HG03565 (cell line): ENCODE results near the gene PLCG1.

ENCODE experiments used
- ATAC-seq: cut with Tn5 transposase; IDR thresholded peaks from one replicate; pipeline ENCODE4 v1.9.1; 2021; ENCODE audit warnings: mild to moderate bottlenecking, moderate library complexity; ENCODE audit not compliant: unreplicated experiment

Gene PLCG1

GRCh38 chr20:41204304-41205265 lies 67.2 kb downstream of the PLCG1 start:
- no peak for ATAC-seq

- no peak for ATAC-seq
Observed at GRCh38 chr20:41205313-41205712, 68.0 kb downstream of the PLCG1 start.

GRCh38 chr20:41213150-41213820 lies 75.9 kb downstream of the PLCG1 start:
- ATAC-seq = no peak

GRCh38 chr20:41214202-41214601 lies 76.9 kb downstream of the PLCG1 start:
- no peak for ATAC-seq

- no peak for ATAC-seq
Observed at GRCh38 chr20:41214666-41215065, 77.3 kb downstream of the PLCG1 start.

- no peak for ATAC-seq
Observed at GRCh38 chr20:41217422-41217821, 80.1 kb downstream of the PLCG1 start.

- no peak for ATAC-seq
Observed at GRCh38 chr20:41218466-41218865, 81.1 kb downstream of the PLCG1 start.

- no peak for ATAC-seq
Observed at GRCh38 chr20:41219824-41220223, 82.5 kb downstream of the PLCG1 start.

GRCh38 chr20:41221614-41222218 lies 84.4 kb downstream of the PLCG1 start:
- no peak for ATAC-seq

GRCh38 chr20:41222296-41222695 lies 85.0 kb downstream of the PLCG1 start:
- no peak for ATAC-seq

GRCh38 chr20:41222703-41223102 lies 85.4 kb downstream of the PLCG1 start:
- ATAC-seq = no peak

GRCh38 chr20:41223112-41223511 lies 85.8 kb downstream of the PLCG1 start:
- no peak for ATAC-seq

- ATAC-seq = no peak
Observed at GRCh38 chr20:41224281-41224680, 86.9 kb downstream of the PLCG1 start.

GRCh38 chr20:41225091-41225490 lies 87.7 kb downstream of the PLCG1 start:
- ATAC-seq = no peak

GRCh38 chr20:41226426-41226825 lies 89.1 kb downstream of the PLCG1 start:
- ATAC-seq = no peak
